ENCODE data around the gene GLT8D2. TPM values are rescaled to one million over a fixed set of nuclear protein-coding genes. Genes with fewer than 3 reads are reported as not detected.

GLT8D2 gene, protein sequence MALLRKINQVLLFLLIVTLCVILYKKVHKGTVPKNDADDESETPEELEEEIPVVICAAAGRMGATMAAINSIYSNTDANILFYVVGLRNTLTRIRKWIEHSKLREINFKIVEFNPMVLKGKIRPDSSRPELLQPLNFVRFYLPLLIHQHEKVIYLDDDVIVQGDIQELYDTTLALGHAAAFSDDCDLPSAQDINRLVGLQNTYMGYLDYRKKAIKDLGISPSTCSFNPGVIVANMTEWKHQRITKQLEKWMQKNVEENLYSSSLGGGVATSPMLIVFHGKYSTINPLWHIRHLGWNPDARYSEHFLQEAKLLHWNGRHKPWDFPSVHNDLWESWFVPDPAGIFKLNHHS
- 10 to 100 TPM in 1 of 4 donors, 1 to 10 TPM in 3; 4.1 to 10.2 (median 6.5) TPM for total RNA-seq

DNA sequence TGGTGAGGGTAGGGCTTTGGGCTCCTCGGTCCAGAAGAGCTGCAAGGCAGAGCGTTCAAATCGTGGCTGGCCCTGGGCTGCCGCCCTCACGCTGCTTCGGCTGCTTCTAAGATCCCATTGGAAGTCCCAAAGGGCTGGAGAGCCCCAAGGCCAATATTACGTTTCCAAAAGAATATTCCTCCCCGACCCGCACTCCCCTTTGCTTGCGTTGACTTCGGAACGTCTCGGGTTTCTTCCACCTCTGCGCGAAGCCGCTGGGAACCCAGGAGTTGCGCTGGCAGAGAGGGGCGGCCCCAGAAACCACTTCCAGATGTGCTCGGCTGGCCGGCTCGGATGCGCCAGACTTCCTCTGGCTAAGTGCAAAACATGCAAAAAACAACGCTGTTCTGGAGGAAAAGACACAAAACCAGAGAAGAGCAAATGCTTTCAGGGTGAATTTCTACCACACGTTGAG lies at the start of gene GLT8D2:
Gene GLT8D2, minus strand, starts transcription at position 285 of the 454 bp plus-strand sequence. CDS start 30,539 bp downstream, outside the sequence.
- TF ChIP-seq, protein P1, sequence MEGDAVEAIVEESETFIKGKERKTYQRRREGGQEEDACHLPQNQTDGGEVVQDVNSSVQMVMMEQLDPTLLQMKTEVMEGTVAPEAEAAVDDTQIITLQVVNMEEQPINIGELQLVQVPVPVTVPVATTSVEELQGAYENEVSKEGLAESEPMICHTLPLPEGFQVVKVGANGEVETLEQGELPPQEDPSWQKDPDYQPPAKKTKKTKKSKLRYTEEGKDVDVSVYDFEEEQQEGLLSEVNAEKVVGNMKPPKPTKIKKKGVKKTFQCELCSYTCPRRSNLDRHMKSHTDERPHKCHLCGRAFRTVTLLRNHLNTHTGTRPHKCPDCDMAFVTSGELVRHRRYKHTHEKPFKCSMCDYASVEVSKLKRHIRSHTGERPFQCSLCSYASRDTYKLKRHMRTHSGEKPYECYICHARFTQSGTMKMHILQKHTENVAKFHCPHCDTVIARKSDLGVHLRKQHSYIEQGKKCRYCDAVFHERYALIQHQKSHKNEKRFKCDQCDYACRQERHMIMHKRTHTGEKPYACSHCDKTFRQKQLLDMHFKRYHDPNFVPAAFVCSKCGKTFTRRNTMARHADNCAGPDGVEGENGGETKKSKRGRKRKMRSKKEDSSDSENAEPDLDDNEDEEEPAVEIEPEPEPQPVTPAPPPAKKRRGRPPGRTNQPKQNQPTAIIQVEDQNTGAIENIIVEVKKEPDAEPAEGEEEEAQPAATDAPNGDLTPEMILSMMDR (IDR thresholded peaks at IDR 0.05; ENCODE audit: low read depth), result no peak

DNA sequence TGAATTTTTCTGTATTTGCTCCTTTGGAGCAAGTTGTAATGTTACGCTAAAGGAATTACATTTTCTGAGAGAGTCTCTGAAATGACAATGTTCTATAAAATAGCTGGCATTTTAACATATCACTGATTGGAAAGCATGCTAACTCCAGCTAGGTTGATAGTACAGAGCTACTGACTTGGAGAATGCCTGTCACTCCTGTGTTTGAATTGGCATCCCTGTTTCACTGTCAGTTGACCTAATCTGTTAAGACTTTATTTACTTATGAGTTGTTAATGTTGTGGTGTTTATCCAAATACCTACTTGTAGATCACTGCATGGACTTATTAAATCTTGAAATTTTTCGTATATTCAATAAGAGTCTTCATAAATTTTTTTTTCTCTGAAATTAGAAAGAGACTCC lies 48.0 kb upstream of the GLT8D2 start:
- TF ChIP-seq, protein P1 (IDR thresholded peaks at IDR 0.05; ENCODE audit: low read depth), result no peak

DNA sequence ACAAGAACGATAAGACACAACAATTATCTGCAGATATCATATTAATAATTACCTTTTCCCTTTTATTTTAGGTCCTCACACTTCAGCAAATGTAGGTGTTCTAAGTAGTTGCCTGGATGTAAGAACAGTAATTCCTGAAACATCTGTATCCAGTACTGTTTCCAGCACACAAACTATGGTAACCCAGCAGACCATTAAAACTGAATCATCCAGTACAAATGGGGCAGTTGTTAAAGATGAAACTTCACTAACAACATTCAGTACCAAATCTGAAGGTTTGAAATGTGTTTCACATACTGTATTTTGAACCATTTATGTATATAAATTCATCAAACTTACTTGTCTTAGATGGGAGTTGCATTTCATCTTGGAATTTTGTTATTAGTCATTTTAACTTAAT lies 45.3 kb upstream of the GLT8D2 start:
- TF ChIP-seq, protein P1 (IDR thresholded peaks at IDR 0.05; ENCODE audit: low read depth), result no peak

DNA sequence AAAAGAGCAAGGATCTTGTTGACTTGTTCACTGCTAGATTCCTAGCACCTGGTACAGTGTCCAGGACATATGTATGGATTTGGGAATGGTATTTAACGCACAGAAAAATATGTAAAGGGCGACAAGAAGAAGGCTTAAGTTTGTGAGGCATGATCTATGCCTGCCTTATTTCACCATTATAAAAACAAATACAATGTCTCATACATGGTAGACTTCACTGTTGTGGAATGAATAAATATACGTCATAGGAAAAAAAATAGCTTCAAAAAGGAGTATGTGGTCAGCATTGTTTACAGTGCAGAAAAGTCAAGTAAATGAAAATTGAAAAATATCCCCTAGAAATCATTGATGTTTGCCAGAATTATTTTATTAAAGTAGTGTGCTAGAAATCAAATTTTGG lies 44.3 kb upstream of the GLT8D2 start:
- TF ChIP-seq, protein P1 (IDR thresholded peaks at IDR 0.05; ENCODE audit: low read depth), result no peak

DNA sequence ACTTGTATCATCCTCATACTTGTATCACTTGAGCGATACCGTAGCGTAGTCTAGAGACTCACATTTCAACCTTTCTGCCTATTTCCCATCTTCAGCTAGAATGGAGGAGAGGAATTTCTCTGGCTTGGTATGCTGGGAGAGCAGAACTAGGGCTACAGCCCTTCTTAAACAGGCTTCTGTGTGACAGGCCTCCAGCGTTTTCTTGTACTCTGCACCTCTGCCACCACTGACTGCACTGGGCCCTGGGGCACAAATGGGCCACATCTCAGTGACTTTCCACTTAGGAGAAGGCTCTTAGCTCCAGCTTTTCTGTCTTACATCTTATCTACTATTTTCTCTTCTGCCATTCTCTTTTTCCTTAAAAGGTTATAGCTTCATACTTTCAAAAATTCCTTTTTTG lies 41.1 kb upstream of the GLT8D2 start:
- TF ChIP-seq, protein P1 (IDR thresholded peaks at IDR 0.05; ENCODE audit: low read depth), result no peak

DNA sequence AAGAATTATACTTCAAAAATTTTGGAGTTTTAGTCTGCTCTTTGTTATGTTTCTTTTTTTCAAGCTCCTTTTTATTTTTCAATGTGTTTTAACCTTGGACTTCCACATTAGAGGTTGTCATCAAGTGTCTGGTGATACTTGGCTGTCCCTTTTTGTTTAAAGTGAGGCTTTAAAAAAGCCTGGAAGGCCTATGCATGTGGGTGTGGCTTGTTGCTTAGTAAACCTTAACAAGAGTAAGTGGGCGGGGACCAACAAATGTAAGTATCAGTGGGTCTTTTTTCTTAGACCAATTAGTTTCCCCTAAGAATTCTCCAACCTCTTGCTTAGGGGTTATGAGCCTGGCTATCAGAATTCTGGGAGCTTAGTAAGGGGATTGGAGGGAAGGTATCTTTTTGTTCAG lies 40.7 kb upstream of the GLT8D2 start:
- TF ChIP-seq, protein P1 (IDR thresholded peaks at IDR 0.05; ENCODE audit: low read depth), result no peak

DNA sequence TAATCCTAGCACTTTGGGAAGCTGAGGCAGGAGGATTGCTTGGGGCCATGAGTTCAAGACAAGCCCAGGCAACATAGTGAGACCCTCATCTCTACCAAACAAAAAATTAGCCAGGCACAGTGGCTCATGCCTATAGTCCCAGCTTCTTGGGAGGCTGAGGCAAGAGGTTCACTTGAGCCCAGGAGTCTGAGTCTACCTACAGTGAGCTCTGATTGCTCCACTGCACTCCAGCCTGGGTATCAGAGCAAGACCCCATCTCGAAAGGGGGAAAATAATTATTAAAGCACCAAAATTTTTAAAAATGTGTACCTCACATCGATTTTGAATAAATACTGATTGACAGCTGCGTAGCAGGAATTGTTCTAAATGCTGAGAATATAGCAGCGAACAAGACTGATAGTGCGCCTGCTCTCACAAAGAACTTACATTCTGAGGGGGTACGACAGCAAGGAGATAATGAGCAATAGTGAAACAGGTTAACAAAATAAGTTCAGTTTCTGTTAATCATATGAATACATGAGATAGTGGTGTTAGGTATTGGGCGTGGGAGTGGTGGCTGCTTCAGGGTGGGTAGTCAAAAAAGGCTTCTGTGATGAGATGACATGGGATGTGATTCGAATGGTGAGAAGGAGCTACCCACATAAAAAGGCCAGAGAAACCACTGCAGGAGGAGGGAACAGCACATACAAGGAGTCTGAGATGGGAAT lies 33.9 kb upstream of the GLT8D2 start:
- TF ChIP-seq, protein P1 (IDR thresholded peaks at IDR 0.05; ENCODE audit: low read depth), result no peak
